H1 (cell line): ENCODE measurements around the gene SIRT3. TPM values are rescaled to one million over a fixed set of nuclear protein-coding genes. Genes with fewer than 3 reads are reported as not detected.

ENCODE experiments used
- CTCF ChIA-PET: fragments of 300-600 bp; sonication (Branson Sonifier 250); formaldehyde crosslinking; loops from one replicate; lab custom pipeline; 2021; ENCODE audit not compliant: partially characterized antibody; lab: Charles Lee
- POLR2A ChIA-PET: fragments of 300-600 bp; sonication (Branson Sonifier 250); formaldehyde crosslinking; loops from one replicate; lab custom pipeline; 2021; ENCODE audit warnings: inconsistent platforms; ENCODE audit not compliant: partially characterized antibody; lab: Charles Lee
- DNase-seq, 2 experiments: peaks; one replicate each; pipeline versions ENCODE4 v3.0.0 to v3.0.0-alpha.2; 2010 to 2022; ENCODE audit warnings: low spot score in 2 of 2, low read depth in 1 of 2, mixed read lengths in 1 of 2
- FAIRE-seq: peaks from 2 replicates; lab custom pipeline; 2011; peaks lifted over from hg19 to GRCh38; lab: Jason Lieb, UNC
- H2AFZ ChIP-seq: 2 replicates; pipeline ENCODE4 v1.8.1; 2012; ENCODE audit warnings: low read length, inconsistent platforms
- H2AK5ac ChIP-seq: 2 replicates; pipeline ENCODE4 v1.6.1; 2013; ENCODE audit warnings: low read depth, low read length
- H2BK120ac ChIP-seq: replicated peaks from 2 replicates; pipeline ENCODE3; 2013; ENCODE audit warnings: low read depth, low read length, inconsistent platforms
- H2BK12ac ChIP-seq: 2 replicates; pipeline ENCODE4 v1.6.1; 2013; ENCODE audit warnings: low read depth, low read length
- H2BK15ac ChIP-seq: 2 replicates; pipeline ENCODE4 v1.6.1; 2013; ENCODE audit warnings: low read length
- H2BK20ac ChIP-seq: 2 replicates; pipeline ENCODE4 v1.6.1; 2013; ENCODE audit warnings: low read length
- H2BK5ac ChIP-seq: 2 replicates; pipeline ENCODE4 v1.6.1; 2013; ENCODE audit warnings: low read depth, low read length
- H3K14ac ChIP-seq: 2 replicates; pipeline ENCODE4 v1.6.1; 2013; ENCODE audit warnings: inconsistent platforms; ENCODE audit not compliant: insufficient read length
- H3K18ac ChIP-seq: 2 replicates; pipeline ENCODE4 v1.6.1; 2013; ENCODE audit warnings: low read length; ENCODE audit errors: extremely low read depth
- H3K23ac ChIP-seq: 2 replicates; pipeline ENCODE4 v1.6.1; 2013; ENCODE audit warnings: inconsistent platforms; ENCODE audit not compliant: insufficient read length
- H3K23me2 ChIP-seq: 2 replicates; pipeline ENCODE4 v1.6.1; 2013; ENCODE audit warnings: low read depth, low read length
- H3K27ac ChIP-seq: 2 replicates; pipeline ENCODE4 v1.6.1; 2011; ENCODE audit warnings: low read depth, low read length, inconsistent platforms
- H3K27me3 ChIP-seq, 4 experiments: replicated peaks in 1 of 4; 1 replicate in 1 of 4; 2 replicates in 3 of 4; pipeline versions ENCODE4 v1.6.1 to v1.8.1; 2011 to 2013; ENCODE audit warnings: low read length in 3 of 4, mild to moderate bottlenecking in 3 of 4, inconsistent platforms in 2 of 4, mixed read lengths in 2 of 4, moderate library complexity in 1 of 4; ENCODE audit not compliant: control insufficient read depth in 3 of 4, insufficient read depth in 3 of 4; ENCODE audit errors: extremely low read depth in 1 of 4
- H3K36me3 ChIP-seq, 4 experiments: 2 replicates each; pipeline versions ENCODE4 v1.6.1 to v1.8.1; 2011 to 2013; ENCODE audit warnings: mild to moderate bottlenecking in 4 of 4, low read length in 3 of 4, moderate library complexity in 2 of 4, control low read depth in 1 of 4, inconsistent platforms in 1 of 4; ENCODE audit not compliant: insufficient read depth in 4 of 4, control insufficient read depth in 2 of 4
- H3K4ac ChIP-seq: replicated peaks from 2 replicates; pipeline ENCODE3; 2013; ENCODE audit warnings: low read length, low read depth, mixed read lengths, inconsistent platforms; ENCODE audit not compliant: insufficient read length
- H3K4me1 ChIP-seq, 4 experiments: replicated peaks in 1 of 4; 1 replicate in 1 of 4; 2 replicates in 3 of 4; pipeline versions ENCODE4 v1.6.1 to v1.8.1; 2011 to 2013; ENCODE audit warnings: low read length in 3 of 4, inconsistent platforms in 2 of 4, mixed read lengths in 1 of 4; ENCODE audit not compliant: insufficient read depth in 4 of 4, control insufficient read depth in 3 of 4
- H3K4me2 ChIP-seq, 2 experiments: 2 replicates each; pipeline versions ENCODE4 v1.6.1 to v1.8.1; 2011 to 2013; ENCODE audit warnings: low read depth in 2 of 2, low read length in 2 of 2, control low read depth in 1 of 2, inconsistent platforms in 1 of 2, mild to moderate bottlenecking in 1 of 2; ENCODE audit not compliant: insufficient read depth in 1 of 2
- H3K4me3 ChIP-seq, 4 experiments: fragments of 200-600, 300-600 bp in 1 of 4; sonication (generic), shearing (Covaris generic), sonication (Bioruptor Twin) in 1 of 4; 2 replicates each; pipeline versions ENCODE4 v1.5.1 to v1.8.1; 2011 to 2016; ENCODE audit warnings: low read length in 4 of 4, low read depth in 3 of 4, control low read depth in 2 of 4, inconsistent platforms in 2 of 4, mild to moderate bottlenecking in 2 of 4, mixed read lengths in 1 of 4, moderate library complexity in 1 of 4; ENCODE audit not compliant: insufficient read depth in 2 of 4; ENCODE audit errors: extremely low read depth in 1 of 4
- H3K56ac ChIP-seq: replicated peaks from 2 replicates; pipeline ENCODE3; 2013; ENCODE audit warnings: low read depth, mild to moderate bottlenecking, mixed read lengths, low read length, inconsistent platforms; ENCODE audit not compliant: insufficient read length
- H3K79me1 ChIP-seq: 2 replicates; pipeline ENCODE4 v1.6.1; 2013; ENCODE audit warnings: low read depth, low read length, control low read depth
- H3K79me2 ChIP-seq, 2 experiments: 2 replicates each; pipeline versions ENCODE4 v1.6.1 to v1.8.1; 2012 to 2013; ENCODE audit warnings: low read length in 2 of 2, mild to moderate bottlenecking in 2 of 2, inconsistent platforms in 1 of 2; ENCODE audit not compliant: insufficient read depth in 2 of 2, control insufficient read depth in 1 of 2
- H3K9ac ChIP-seq, 4 experiments: replicated peaks in 1 of 4; 1 replicate in 1 of 4; 2 replicates in 3 of 4; pipeline versions ENCODE4 v1.6.1 to v1.8.1; 2011 to 2013; ENCODE audit warnings: low read depth in 3 of 4, low read length in 3 of 4, control low read depth in 2 of 4, mild to moderate bottlenecking in 2 of 4, moderate library complexity in 2 of 4, inconsistent platforms in 1 of 4; ENCODE audit errors: extremely low read depth in 1 of 4
- H3K9me3 ChIP-seq, 2 experiments: 2 replicates each; pipeline versions ENCODE4 v1.6.1 to v1.8.1; 2012 to 2013; ENCODE audit warnings: mild to moderate bottlenecking in 2 of 2, moderate library complexity in 2 of 2, control low read depth in 1 of 2, inconsistent platforms in 1 of 2, low read depth in 1 of 2, low read length in 1 of 2, mixed read lengths in 1 of 2; ENCODE audit not compliant: insufficient read depth in 2 of 2
- H4K20me1 ChIP-seq, 2 experiments: replicated peaks in 1 of 2; 2 replicates each; pipeline versions ENCODE3 to v1.8.1; 2011 to 2013; ENCODE audit warnings: inconsistent platforms in 2 of 2, low read length in 2 of 2, mild to moderate bottlenecking in 1 of 2; ENCODE audit not compliant: insufficient read depth in 2 of 2, control insufficient read depth in 1 of 2
- H4K5ac ChIP-seq: 2 replicates; pipeline ENCODE4 v1.6.1; 2013; ENCODE audit warnings: low read length, low read depth, mixed read lengths, inconsistent platforms; ENCODE audit not compliant: insufficient read length
- H4K8ac ChIP-seq: 2 replicates; pipeline ENCODE4 v1.8.0; 2013; ENCODE audit warnings: mild to moderate bottlenecking, moderate library complexity, low read length, inconsistent platforms; ENCODE audit not compliant: insufficient read depth; ENCODE audit errors: extremely low read depth
- H4K91ac ChIP-seq: replicated peaks from 2 replicates; pipeline ENCODE3; 2013; ENCODE audit warnings: low read length, mixed read lengths, inconsistent platforms; ENCODE audit not compliant: insufficient read length
- BRCA1 ChIP-seq: IDR thresholded peaks from 2 replicates; pipeline ENCODE4 v1.6.1; 2012; ENCODE audit warnings: low read depth, low read length, improper control_type of control experiment
- CBX5 ChIP-seq: fragments of 300-800, 300-1000 bp; sonication (generic); IDR thresholded peaks from 2 replicates; pipeline ENCODE4 v1.7.1; 2016; ENCODE audit warnings: antibody characterized with exemption, low read length, low read depth
- CBX8 ChIP-seq: fragments of 300-800, 300-1000 bp; sonication (generic); IDR thresholded peaks from 2 replicates; pipeline ENCODE4 v1.7.1; 2016; ENCODE audit warnings: low read depth, low read length, borderline replicate concordance
- CEBPB ChIP-seq: IDR thresholded peaks from 2 replicates; pipeline ENCODE4 v1.6.1; 2012; ENCODE audit warnings: low read depth, low read length
- CTBP2 ChIP-seq: IDR thresholded peaks from 2 replicates; pipeline ENCODE4 v1.7.0; 2011; ENCODE audit warnings: borderline replicate concordance, mild to moderate bottlenecking, moderate library complexity, mixed read lengths, low read length; ENCODE audit not compliant: insufficient read depth, insufficient read length
- EP300 ChIP-seq, 2 experiments: IDR thresholded peaks; 1 replicate in 1 of 2; 2 replicates in 1 of 2; pipeline ENCODE4 v1.6.1; 2011 to 2012; ENCODE audit warnings: low read depth in 2 of 2, low read length in 2 of 2, mild to moderate bottlenecking in 2 of 2, borderline replicate concordance in 1 of 2, inconsistent platforms in 1 of 2, moderate library complexity in 1 of 2
- HDAC2 ChIP-seq, 2 experiments: fragments of 300-600 bp in 1 of 2; sonication (generic) in 1 of 2; IDR thresholded peaks; 2 replicates each; pipeline ENCODE4 v1.6.1; 2011 to 2012; ENCODE audit warnings: low read depth in 2 of 2, low read length in 2 of 2, mild to moderate bottlenecking in 2 of 2, moderate library complexity in 2 of 2, borderline replicate concordance in 1 of 2, inconsistent platforms in 1 of 2
- PHF8 ChIP-seq: fragments of 200-600 bp; sonication (generic); conservative IDR thresholded peaks from 2 replicates; pipeline ENCODE4 v1.7.1; 2012; ENCODE audit warnings: low read depth, mild to moderate bottlenecking, inconsistent platforms, low read length, moderate library complexity
- POLR2A ChIP-seq, 2 experiments: IDR thresholded peaks; 1 replicate in 1 of 2; 2 replicates in 1 of 2; pipeline ENCODE4 v1.6.1; 2011; ENCODE audit warnings: low read depth in 2 of 2, low read length in 2 of 2, mild to moderate bottlenecking in 2 of 2; ENCODE audit errors: control extremely low read depth in 1 of 2
- SP1 ChIP-seq: IDR thresholded peaks from 2 replicates; pipeline ENCODE4 v1.6.1; 2011; ENCODE audit warnings: low read depth, low read length
- SUZ12 ChIP-seq: fragments of 200-600 bp; sonication (generic); IDR thresholded peaks from 2 replicates; pipeline ENCODE4 v1.6.1; 2012; ENCODE audit warnings: mild to moderate bottlenecking, inconsistent platforms, low read length, moderate library complexity, mixed read lengths
- TAF1 ChIP-seq: IDR thresholded peaks from 2 replicates; pipeline ENCODE4 v1.6.1; 2011; ENCODE audit warnings: mild to moderate bottlenecking, low read depth, low read length
- ZNF274 ChIP-seq: IDR thresholded peaks from 2 replicates; pipeline ENCODE4 v1.7.0; 2012; ENCODE audit warnings: low read length, borderline replicate concordance; ENCODE audit errors: extremely low read depth
- whole genome bisulfite sequencing, 2 experiments: shearing (Covaris generic) in 1 of 2; methylation state at CpG; one replicate each; pipeline versions ENCODE4 v1.1.6 to v1.1.7; 2013 to 2015; ENCODE audit warnings: low lambda C conversion rate in 2 of 2, mixed read lengths in 2 of 2, inconsistent platforms in 1 of 2, low coverage in 1 of 2, missing lambda C conversion rate in 1 of 2; ENCODE audit not compliant: insufficient replicate concordance in 2 of 2, insufficient coverage in 1 of 2, insufficient read length in 1 of 2; ENCODE audit errors: extremely low coverage in 1 of 2, missing lambda C conversion rate in 1 of 2; 5-methylcytosine and 5-hydroxymethylcytosine counted together
- polyA plus RNA-seq, 7 experiments: library from polyadenylated mRNA; depleted of rRNA in 3 of 7; stranded (reverse) in 5 of 7; unstranded in 2 of 7; fragments of >200 nt in 5 of 7; fragments of 200-250 nt in 2 of 7; gene quantifications; 1 replicate in 5 of 7; 2 replicates in 1 of 7; 4 replicates in 1 of 7; pipeline versions ENCODE4 v1.2.1 to v1.2.3, GENCODE V29; 2011 to 2013; ENCODE audit warnings: missing spikeins in 2 of 7, mixed read lengths in 2 of 7
- total RNA-seq: library from RNA; stranded (reverse); fragmentation: NEBNext Ultra II Directional; extraction: Animal tissue kit (Norgen Biotek cat#: 25700); gene quantifications from 2 replicates; pipeline ENCODE4 v1.2.1, GENCODE V29; 2021

The SIRT3 gene
- total and polyA plus RNA-seq, 2 of the 8 experiments (the other 6 are each of a cell fraction or from before 2014, with no cell fraction given), result 14.3 to 21.6 TPM

DNA sequence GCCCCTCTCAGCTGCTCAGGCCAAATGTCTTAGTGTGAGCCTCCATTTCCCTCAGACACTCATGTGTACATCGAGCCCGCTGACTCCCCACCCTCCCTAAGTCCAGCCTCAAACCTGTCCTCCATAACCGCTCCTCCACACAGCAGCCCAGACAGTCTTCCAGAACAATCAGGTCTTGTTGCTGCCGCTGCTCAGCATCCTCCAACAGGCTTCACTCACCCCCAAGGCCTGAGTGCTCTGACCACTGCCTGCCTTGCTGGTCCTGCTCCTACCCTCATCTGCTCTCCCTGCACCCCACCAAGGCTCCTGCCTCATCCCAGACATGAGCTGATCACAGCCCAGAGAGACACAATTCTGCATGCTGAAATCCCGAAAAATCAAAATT is 17.7 kb upstream of the SIRT3 start:
- Histone ChIP-seq H4K20me1 (no peaks in the 10 kb centered on the region), H3K9me3 (no peaks in the 10 kb centered on the region), H3K23me2 (peaks cover 8% of the 10 kb centered on the region), H3K27ac (no peak overlapping the region), H2BK15ac (no peak overlapping the region), H2AFZ (no peak overlapping the region), H4K8ac (no peak overlapping the region), H2BK12ac (no peak overlapping the region), H4K91ac (no peak overlapping the region), H3K14ac (no peak overlapping the region), H3K56ac (no peak overlapping the region), H3K36me3 (peaks cover 10 to 30% (median 19%) of the 10 kb centered on the region in 4 experiments), H3K4ac (no peak overlapping the region), H4K5ac (no peak overlapping the region), H3K9ac (no peak overlapping the region), H2AK5ac (no peak overlapping the region), H3K4me2 (no peak overlapping the region), H3K27me3 (no peaks in the 10 kb centered on the region; a peak in 1 of 7 replicates), H3K79me2 (no peaks in the 10 kb centered on the region), H3K4me1 (no peaks in the 10 kb centered on the region), H2BK120ac (no peak overlapping the region)
- ChIA-PET POLR2A (interaction anchor here (0.7 to 1.3 kb wide), 3 partner anchors 16 to 26 kb away, joined by 3 to 4 read pairs (median 3); no protein-coding TSS in a partner anchor), CTCF (interaction anchor here (1.0 to 9.8 kb wide), 7 partner anchors 13 to 111 kb away, joined by 3 to 212 read pairs (median 36); partner anchors contain the start of genes B4GALNT4, NLRP6 and PSMD13)
- WGBS, 2 experiments, result 86% methylated on average over 5 of the region's 5 CpGs; no CpG with 5 or more reads in 1 of the 2 experiments
- no peak for FAIRE-seq
- no peak for TF ChIP-seq POLR2A (IDR thresholded peaks at IDR 0.05; ENCODE audit: control extremely low read depth in 1 of 2, low read depth in 2 of 2, low read length in 2 of 2)
- TF ChIP-seq TAF1, result no peak
- TF ChIP-seq CEBPB, result no peak
- no peak for TF ChIP-seq CBX5
- no peak for TF ChIP-seq HDAC2 (IDR thresholded peaks at IDR 0.05; ENCODE audit: borderline replicate concordance in 1 of 2, low read depth in 2 of 2, low read length in 2 of 2)
- no peak for TF ChIP-seq SUZ12
- TF ChIP-seq SP1, result no peak
- no peak for TF ChIP-seq CTBP2
- TF ChIP-seq BRCA1, result no peak
- TF ChIP-seq EP300 (IDR thresholded peaks at IDR 0.05; ENCODE audit: borderline replicate concordance in 1 of 2, low read depth in 2 of 2, low read length in 2 of 2), result no peak
- TF ChIP-seq ZNF274, result no peak
- no peak for TF ChIP-seq CBX8
- TF ChIP-seq PHF8, result no peak
- TF ChIP-seq, all 59 proteins: peak for 0
- no peak for DNase-seq
- Histone ChIP-seq H2BK20ac (no peak overlapping the region), H3K4me3 (no peak overlapping the region), H3K18ac (no peak overlapping the region), H3K23ac (no peak overlapping the region), H2BK5ac (no peak overlapping the region), H3K79me1 (no peaks in the 10 kb centered on the region)
